SH-SY5Y (cell line): Measurements from ENCODE around the gene CRIP3.
A peak's percentile ranks its signal among the peaks of the same experiment; 100 is the strongest.

ENCODE experiments used
- GATA2 ChIP-seq: IDR thresholded peaks from 2 replicates; pipeline ENCODE4 v1.6.1; 2011; ENCODE audit warnings: mild to moderate bottlenecking, low read depth, low read length
- GATA3 ChIP-seq: IDR thresholded peaks from 2 replicates; pipeline ENCODE4 v1.6.1; 2011; ENCODE audit warnings: low read depth, mild to moderate bottlenecking, low read length, moderate library complexity

CRIP3 gene

GRCh38 chr6:43313813-43314212 is 5.2 kb upstream of the CRIP3 start:
- TF ChIP-seq GATA3 (no peak), GATA2 (no peak)

- TF ChIP-seq GATA3 (no peak), GATA2 (no peak)
These were observed 3.0 kb upstream of the CRIP3 start for GRCh38 chr6:43311666-43312065.

- TF ChIP-seq GATA3 (no peak), GATA2 (no peak)
These were observed 2.0 kb upstream of the CRIP3 start for GRCh38 chr6:43310624-43311023.

GRCh38 chr6:43310134-43310533 is 1.5 kb upstream of the CRIP3 start:
- TF ChIP-seq GATA2 (no peak), GATA3 (no peak)

- no peak for TF ChIP-seq GATA3
- TF ChIP-seq GATA2, result no peak
These were observed 408 bp upstream of the CRIP3 start for GRCh38 chr6:43308990-43309477.

- no peak for TF ChIP-seq GATA2
- TF ChIP-seq GATA3, result no peak
These were observed 1.1 kb downstream of the CRIP3 start for GRCh38 chr6:43307451-43308100.

GRCh38 chr6:43306086-43306485 is 2.5 kb downstream of the CRIP3 start:
- no peak for TF ChIP-seq GATA3
- no peak for TF ChIP-seq GATA2

- TF ChIP-seq GATA3, result no peak
- TF ChIP-seq GATA2, result no peak
These were observed 3.7 kb downstream of the CRIP3 start for GRCh38 chr6:43304882-43305281.

GRCh38 chr6:43304361-43304760 is 4.3 kb downstream of the CRIP3 start:
- TF ChIP-seq GATA2, result no peak
- no peak for TF ChIP-seq GATA3

GRCh38 chr6:43303751-43304331 is 4.8 kb downstream of the CRIP3 start:
- TF ChIP-seq GATA2 (no peak), GATA3 (no peak)

GRCh38 chr6:43302126-43302525 is 6.5 kb downstream of the CRIP3 start:
- TF ChIP-seq GATA3, result no peak
- TF ChIP-seq GATA2, result no peak

- TF ChIP-seq GATA2 (no peak), GATA3 (no peak)
These were observed 7.3 kb downstream of the CRIP3 start for GRCh38 chr6:43301081-43301870.

- no peak for TF ChIP-seq GATA3
- peak; percentile 62 for TF ChIP-seq GATA2
These were observed 9.0 kb downstream of the CRIP3 start for GRCh38 chr6:43299338-43300293.
